IPS DF 6.9 (cell line): ENCODE data around the gene KLHL11.
A peak's percentile ranks its signal among the peaks of the same experiment; 100 is the strongest.
"Not testable (repeated sequence)": the region's sequence is repeated elsewhere in the genome, so short reads cannot be mapped to it uniquely, and the experiment has no call there.

Experiments
- DNase-seq: peaks from one replicate; pipeline ENCODE4 v3.0.0-alpha.2; 2013; ENCODE audit warnings: low read depth, low spot score
- H3K27ac ChIP-seq: one replicate; pipeline ENCODE4 v1.5.1; 2013; ENCODE audit warnings: low read length, control low read depth
- H3K27me3 ChIP-seq: 2 replicates; pipeline ENCODE4 v1.6.1; 2013; ENCODE audit warnings: mild to moderate bottlenecking, low read length; ENCODE audit not compliant: control insufficient read depth, insufficient read depth
- H3K36me3 ChIP-seq: 2 replicates; pipeline ENCODE4 v1.6.1; 2013; ENCODE audit warnings: low read length; ENCODE audit not compliant: control insufficient read depth, insufficient read depth
- H3K4me1 ChIP-seq: 2 replicates; pipeline ENCODE4 v1.6.1; 2013; ENCODE audit warnings: low read length; ENCODE audit not compliant: control insufficient read depth, insufficient read depth
- H3K4me3 ChIP-seq: 2 replicates; pipeline ENCODE4 v1.5.1; 2013; ENCODE audit warnings: mild to moderate bottlenecking, low read length
- H3K9me3 ChIP-seq: 2 replicates; pipeline ENCODE4 v1.6.1; 2013; ENCODE audit warnings: low read length, inconsistent platforms; ENCODE audit not compliant: control insufficient read depth, insufficient read depth
- WGBS: extraction: QIAGEN DNeasy Blood & Tissue Kit; methylation state at CpG from one replicate; pipeline ENCODE4 v1.1.7; 2013; ENCODE audit warnings: mixed read lengths, missing lambda C conversion rate; ENCODE audit not compliant: insufficient read length, insufficient coverage; 5-methylcytosine and 5-hydroxymethylcytosine counted together

The KLHL11 gene

DNA sequence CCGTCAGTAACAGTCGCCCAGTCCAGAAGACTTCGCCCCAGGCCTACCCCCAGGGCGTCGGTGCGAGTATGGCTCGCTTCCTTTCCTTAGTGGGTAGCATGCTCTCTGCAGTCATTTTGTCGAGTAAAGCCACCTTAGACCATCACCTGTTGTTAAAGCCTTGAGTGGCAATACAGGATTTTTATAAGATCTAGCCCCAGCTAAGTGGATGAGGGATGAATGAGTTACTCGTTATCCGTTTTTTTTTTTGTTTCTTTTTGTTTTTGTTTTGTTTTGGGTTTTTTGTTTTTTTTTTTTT is 322 bp upstream of the KLHL11 start:
- Histone ChIP-seq H3K36me3 (peaks cover 18% of the 10 kb centered on the region), H3K4me1 (peaks cover 3% of the 10 kb centered on the region; the same call in 1 of the 2 replicates), H3K9me3 (no peaks in the 10 kb centered on the region), H3K27me3 (no peaks in the 10 kb centered on the region), H3K4me3 (peak overlapping the region; percentile 25; the same call in 1 of the 2 replicates), H3K27ac (no peak overlapping the region)
- no CpG with 5 or more reads among the region's 10 CpGs for WGBS
- no peak for DNase-seq

DNA sequence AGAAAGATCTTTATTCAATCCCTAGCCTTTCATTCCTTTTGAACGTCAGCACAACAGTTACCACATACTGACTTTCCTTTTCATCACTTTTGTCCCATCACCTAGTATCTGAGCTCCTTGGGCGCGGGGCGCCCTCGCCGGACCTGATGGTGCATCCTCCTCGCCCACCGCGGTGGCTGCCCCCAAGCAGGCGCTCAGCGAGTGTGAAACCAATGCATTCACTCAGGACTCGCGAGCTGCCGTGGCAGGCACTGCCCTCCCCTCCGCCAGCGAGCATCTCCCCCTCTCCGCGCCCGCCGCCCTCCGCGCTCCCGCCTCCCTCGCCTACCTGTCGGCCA is 756 bp downstream of the KLHL11 start:
- no CpG with 5 or more reads among the region's 25 CpGs for WGBS
- Histone ChIP-seq H3K4me1 (peaks cover 3% of the 10 kb centered on the region; the same call in 1 of the 2 replicates), H3K9me3 (no peaks in the 10 kb centered on the region), H3K27me3 (no peaks in the 10 kb centered on the region), H3K27ac (no peak overlapping the region), H3K36me3 (peaks cover 8% of the 10 kb centered on the region), H3K4me3 (peak overlapping the region; percentile 55)
- no peak for DNase-seq

DNA sequence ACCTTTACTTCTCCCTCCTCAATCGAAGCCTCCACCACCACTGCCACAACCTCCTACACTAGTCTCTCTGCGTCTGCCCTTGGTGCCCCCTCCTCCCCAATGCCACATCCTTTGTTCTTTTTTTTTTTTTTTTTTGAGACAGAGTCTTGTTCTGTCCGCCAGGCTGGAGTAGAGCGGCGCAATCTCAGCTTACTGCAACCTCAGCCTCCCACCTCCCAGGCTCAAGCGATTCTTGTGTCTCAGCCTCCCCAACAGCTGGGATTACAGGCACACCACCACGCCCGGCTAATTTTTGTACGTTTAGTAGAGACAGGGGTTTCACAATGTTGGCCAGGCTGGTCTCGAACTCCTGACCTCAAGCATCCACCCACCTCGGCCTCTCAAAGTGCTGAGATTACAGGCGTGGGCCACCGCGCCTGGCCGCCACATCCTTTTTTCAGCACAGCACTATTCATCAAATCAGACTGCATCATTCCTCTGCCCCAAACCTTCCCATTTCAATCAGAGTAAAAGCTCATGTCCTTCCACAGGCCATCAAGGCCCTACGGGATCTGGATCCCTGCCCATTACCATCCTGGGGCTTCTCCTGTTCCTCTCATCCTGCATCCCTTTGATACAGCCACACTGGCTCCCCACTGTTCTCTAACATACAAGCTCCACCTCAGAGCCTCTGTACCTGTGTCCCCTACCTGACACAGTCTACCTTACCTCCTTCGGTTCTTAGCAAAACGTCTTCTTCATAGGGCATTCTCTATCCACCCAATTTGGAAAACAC is 2.0 kb downstream of the KLHL11 start:
- H3K27me3 ChIP-seq: no peaks in the 10 kb centered on the region
- peaks cover 3% of the 10 kb centered on the region; the same call in 1 of the 2 replicates for H3K36me3 ChIP-seq
- H3K4me3 ChIP-seq: no peak overlapping the region
- no CpG with 5 or more reads among the region's 18 CpGs for WGBS
- no peak overlapping the region for H3K27ac ChIP-seq
- peaks cover 3% of the 10 kb centered on the region; the same call in 1 of the 2 replicates for H3K4me1 ChIP-seq
- DNase-seq: no peak
- H3K9me3 ChIP-seq: no peaks in the 10 kb centered on the region

DNA sequence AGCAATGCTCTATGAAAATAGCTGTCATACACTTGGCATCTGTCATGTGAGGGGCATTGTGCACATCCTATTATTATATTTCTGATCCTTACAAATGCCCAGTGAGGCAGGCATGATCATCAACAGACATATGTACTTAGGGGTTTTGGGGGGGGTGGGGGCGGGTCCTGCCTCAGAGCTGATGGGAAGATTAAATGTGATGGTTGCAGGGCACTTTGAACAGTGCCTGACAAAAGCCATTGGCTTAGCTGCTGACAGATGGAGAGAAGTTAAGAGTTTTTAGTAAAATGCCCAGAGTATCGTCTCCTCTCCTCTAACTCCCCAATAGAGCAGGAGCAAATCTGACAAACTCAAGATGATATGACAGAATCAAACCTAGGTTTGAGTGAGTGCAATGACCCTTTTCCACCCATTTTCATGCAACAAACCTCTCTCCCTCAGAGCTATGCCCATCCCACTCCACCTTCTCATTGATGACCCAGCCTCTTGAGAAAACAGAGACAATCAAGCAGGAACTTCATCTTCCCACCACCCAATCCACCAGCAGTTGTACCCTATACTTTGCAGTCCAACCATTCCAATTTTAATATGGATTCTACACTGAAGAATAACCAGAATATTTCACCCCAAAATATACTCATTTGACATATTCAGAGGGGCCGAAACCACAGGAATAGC is 4.8 kb downstream of the KLHL11 start:
- Histone ChIP-seq H3K4me1 (peaks cover 3% of the 10 kb centered on the region; the same call in 1 of the 2 replicates), H3K36me3 (no peaks in the 10 kb centered on the region), H3K27ac (no peak overlapping the region), H3K4me3 (no peak overlapping the region), H3K9me3 (no peaks in the 10 kb centered on the region), H3K27me3 (no peaks in the 10 kb centered on the region)
- no CpG with 5 or more reads among the region's 3 CpGs for WGBS
- DNase-seq: no peak

DNA sequence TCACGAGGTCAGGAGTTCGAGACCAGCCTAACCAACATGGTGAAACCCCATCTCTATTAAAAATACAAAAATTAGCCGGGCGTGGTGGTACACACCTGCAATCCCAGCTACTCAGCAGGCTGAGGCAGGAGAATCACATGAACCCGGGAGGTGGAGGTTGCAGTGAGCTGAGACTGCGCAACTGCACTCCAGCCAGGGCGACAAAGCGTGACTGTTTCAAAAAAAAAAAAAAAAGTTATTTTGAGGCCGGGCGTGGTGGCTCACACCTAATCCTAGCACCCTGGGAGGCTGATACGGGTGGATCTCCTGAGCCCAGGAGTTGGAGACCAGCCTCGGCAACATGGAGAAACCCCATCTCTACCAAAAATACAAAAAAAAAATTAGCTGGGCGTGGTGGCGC is 13.8 kb downstream of the KLHL11 start:
- H3K9me3 ChIP-seq, H3K36me3 ChIP-seq, H3K27ac ChIP-seq, H3K4me3 ChIP-seq, H3K4me1 ChIP-seq, H3K27me3 ChIP-seq, DNase-seq: not testable (repeated sequence)
- WGBS: no CpG with 5 or more reads among the region's 14 CpGs

DNA sequence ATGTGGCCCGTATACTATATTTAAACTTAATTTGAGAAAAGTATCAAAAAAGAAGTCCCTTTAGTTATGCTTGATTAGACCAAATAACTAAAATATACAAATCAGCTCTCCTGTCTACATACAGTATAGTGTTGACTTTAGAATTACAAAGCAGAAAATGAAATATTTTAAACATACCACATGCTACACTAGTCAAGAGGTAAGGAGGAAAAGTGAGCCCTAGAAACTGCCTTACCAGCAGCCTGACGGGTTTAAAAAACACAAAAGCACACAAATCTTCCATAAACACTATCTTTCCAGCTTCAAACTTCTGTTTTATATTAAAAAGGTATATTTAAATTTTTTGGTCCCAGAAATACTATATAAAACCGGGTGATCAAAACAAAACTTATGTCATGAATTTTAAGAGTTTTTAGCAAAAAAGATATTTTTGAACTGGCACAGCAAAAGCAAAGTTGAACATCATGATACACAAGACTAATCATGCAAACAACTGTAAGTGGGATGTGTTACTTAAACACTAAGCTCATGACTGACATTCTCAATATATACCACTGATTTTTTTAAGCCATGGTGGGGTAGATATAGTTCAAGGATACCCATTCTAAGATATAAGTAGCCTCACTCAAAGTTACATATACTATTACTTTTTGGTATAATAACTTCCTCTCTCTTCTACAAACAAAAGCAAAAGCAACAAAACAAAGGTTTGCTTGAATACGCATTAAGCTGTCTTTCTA is 15.8 kb downstream of the KLHL11 start:
- WGBS: no CpG with 5 or more reads among the region's 4 CpGs
- no peaks in the 10 kb centered on the region for H3K9me3 ChIP-seq
- no peaks in the 10 kb centered on the region for H3K36me3 ChIP-seq

DNA sequence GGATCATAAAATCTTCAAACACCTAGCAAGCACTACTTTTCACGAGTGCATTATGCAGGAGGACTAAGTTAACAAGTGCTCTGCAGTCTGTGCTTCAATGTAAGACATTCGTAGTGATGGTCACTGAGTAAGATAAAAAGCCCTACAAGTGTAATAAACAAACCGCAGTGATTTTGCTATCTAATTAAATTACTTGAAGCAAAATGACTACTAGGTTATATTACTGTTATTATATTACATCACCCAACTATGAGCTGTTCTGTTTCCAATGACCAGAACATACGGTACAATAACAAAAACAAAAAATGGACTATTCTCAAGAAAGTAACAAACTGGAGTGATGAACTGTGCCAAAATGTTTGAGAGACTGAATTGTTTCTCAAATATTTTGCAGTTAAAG is 16.4 kb downstream of the KLHL11 start:
- Histone ChIP-seq H3K4me3 (no peak overlapping the region), H3K27me3 (no peaks in the 10 kb centered on the region), H3K9me3 (no peaks in the 10 kb centered on the region), H3K4me1 (no peaks in the 10 kb centered on the region), H3K27ac (no peak overlapping the region), H3K36me3 (no peaks in the 10 kb centered on the region)
- no CpG with 5 or more reads among the region's 4 CpGs for WGBS
- no peak for DNase-seq

More for the DNA sequence above, 15.8 kb downstream of the KLHL11 start:
- Histone ChIP-seq H3K27me3 (no peaks in the 10 kb centered on the region), H3K4me1 (no peaks in the 10 kb centered on the region), H3K4me3 (no peak overlapping the region), H3K27ac (no peak overlapping the region)
- DNase-seq: no peak

DNA sequence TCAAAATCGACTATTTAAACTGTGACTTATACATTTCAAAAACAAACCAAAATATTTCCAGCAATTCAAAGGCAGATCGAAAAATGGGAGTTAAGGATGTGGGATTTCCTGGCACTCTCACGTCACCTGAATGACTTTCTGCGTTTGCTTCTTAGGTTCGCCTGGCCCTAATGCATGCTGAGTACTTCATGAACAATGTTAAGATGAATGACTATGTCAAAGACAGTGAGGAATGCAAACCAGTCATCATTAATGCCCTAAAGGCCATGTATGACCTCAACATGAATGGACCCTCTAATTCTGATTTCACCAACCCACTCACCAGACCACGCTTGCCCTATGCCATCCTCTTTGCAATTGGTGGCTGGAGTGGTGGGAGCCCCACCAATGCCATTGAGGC is 20.3 kb downstream of the KLHL11 start:
- DNase-seq: no peak
- Histone ChIP-seq H3K4me1 (no peaks in the 10 kb centered on the region), H3K4me3 (no peak overlapping the region), H3K9me3 (no peaks in the 10 kb centered on the region), H3K27ac (no peak overlapping the region), H3K27me3 (no peaks in the 10 kb centered on the region), H3K36me3 (no peaks in the 10 kb centered on the region)
- WGBS: no CpG with 5 or more reads among the region's 6 CpGs

DNA sequence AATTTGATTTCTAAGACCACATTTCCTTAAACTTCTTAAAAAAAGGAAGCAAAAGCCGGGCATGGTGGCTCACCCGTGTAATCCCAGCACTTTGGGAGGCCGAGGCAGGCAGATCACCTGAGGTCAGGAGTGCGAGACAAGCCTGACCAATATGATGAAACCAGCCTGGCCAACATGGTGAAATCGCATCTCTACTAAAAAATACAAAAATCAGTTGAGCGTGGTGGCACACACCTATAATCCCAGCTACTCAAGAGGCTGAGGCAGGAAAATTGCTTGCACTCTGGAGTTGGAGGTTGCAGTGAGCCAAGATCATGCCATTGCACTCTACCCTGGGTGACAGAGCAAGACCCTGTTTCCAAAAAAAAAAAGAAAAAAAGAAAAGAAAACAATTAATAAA is 24.4 kb downstream of the KLHL11 start:
- H3K36me3 ChIP-seq, DNase-seq: not testable (repeated sequence)
- no CpG with 5 or more reads among the region's 6 CpGs for WGBS

DNA sequence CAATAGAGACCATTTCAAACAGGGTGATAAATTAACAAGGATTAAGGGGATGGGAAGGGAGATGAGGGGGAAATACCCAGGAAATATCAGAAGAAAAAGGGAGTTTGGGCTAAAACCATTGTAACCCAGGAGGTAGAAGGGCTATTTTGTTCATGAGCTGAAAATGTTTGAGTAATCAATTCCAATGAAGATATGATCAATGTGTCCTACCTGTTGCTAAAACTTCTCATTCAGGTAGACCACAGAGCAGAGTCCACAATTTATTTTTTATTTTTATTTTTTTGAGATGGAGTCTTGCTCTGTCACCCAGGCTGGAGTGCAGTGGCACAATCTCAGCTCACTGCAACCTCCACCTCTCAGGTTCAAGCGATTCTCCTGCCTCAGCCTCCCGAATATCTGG is 25.8 kb downstream of the KLHL11 start:
- H3K4me3 ChIP-seq, H3K27me3 ChIP-seq, DNase-seq, H3K4me1 ChIP-seq, H3K9me3 ChIP-seq, H3K36me3 ChIP-seq, H3K27ac ChIP-seq: not testable (repeated sequence)
- WGBS: no CpG with 5 or more reads among the region's 2 CpGs

More for the DNA sequence above, 24.4 kb downstream of the KLHL11 start:
- H3K4me1 ChIP-seq, H3K9me3 ChIP-seq, H3K27me3 ChIP-seq, H3K4me3 ChIP-seq, H3K27ac ChIP-seq: not testable (repeated sequence)
